K562 (cell line): Measurements from ENCODE around the gene GHSR. TPM values are rescaled to one million over a fixed set of nuclear protein-coding genes. Genes with fewer than 3 reads are reported as not detected.

ENCODE experiments used
- ATAC-seq: fragments of 200-7000 bp; cut with Tn5 transposase; 3 replicates; pipeline ENCODE4 v1.9.1; 2020; ENCODE audit warnings: moderate library complexity
- BruUV-seq: library from RNA; stranded (reverse); fragments of 400-500 nt; replicated peaks from 2 replicates; lab custom pipeline; 2021; lab: Mats Ljungman, UMichigan
- CTCF ChIA-PET: fragments of 300-600 bp; formaldehyde crosslinking; extraction: SDS; loops from one replicate; lab custom pipeline; 2021; ENCODE audit warnings: low intra/inter-chr PET ratio; lab: Yijun Ruan, JAX
- POLR2A ChIA-PET: fragments of 300-600, 350-650 bp; sonication (Branson Sonifier 250); formaldehyde crosslinking; extraction: SDS; loops from one replicate; lab custom pipeline; 2021; ENCODE audit warnings: antibody characterized with exemption, inconsistent platforms; lab: Yijun Ruan, JAX
- DNase-seq, 4 experiments: peaks; one replicate each; pipeline versions ENCODE4 v3.0.0 to v3.0.0-alpha.2; 2011 to 2018; ENCODE audit warnings: low spot score in 3 of 4, mixed read lengths in 3 of 4; ENCODE audit errors: extremely low read depth in 1 of 4
- FAIRE-seq: peaks from 2 replicates; lab custom pipeline; 2011; peaks lifted over from hg19 to GRCh38; lab: Jason Lieb, UNC
- H2AFZ ChIP-seq: 2 replicates; pipeline ENCODE4 v1.6.0; 2011; ENCODE audit warnings: low read depth, low read length, control low read depth, inconsistent platforms
- H3K27ac ChIP-seq: fragments of 200-600 bp; 3 replicates; pipeline ENCODE4 v1.8.0; 2011; ENCODE audit warnings: low read depth, mild to moderate bottlenecking, control low read depth, inconsistent platforms, low read length, moderate library complexity, mixed read lengths; ENCODE audit errors: extremely low read depth
- H3K27me3 ChIP-seq, 2 experiments: fragments of 300-600 bp in 1 of 2; 2 replicates in 1 of 2; 3 replicates in 1 of 2; pipeline versions ENCODE4 v1.6.0 to v1.8.0; 2011; ENCODE audit warnings: inconsistent platforms in 2 of 2, low read length in 2 of 2, mild to moderate bottlenecking in 1 of 2, mixed read lengths in 1 of 2, moderate library complexity in 1 of 2; ENCODE audit not compliant: control insufficient read depth in 2 of 2, insufficient read depth in 2 of 2
- H3K36me3 ChIP-seq: fragments of 300-600 bp; 3 replicates; pipeline ENCODE4 v1.8.0; 2011; ENCODE audit warnings: mild to moderate bottlenecking, low read length, inconsistent platforms; ENCODE audit not compliant: control insufficient read depth, insufficient read depth
- H3K4me1 ChIP-seq, 2 experiments: fragments of 200-600 bp in 1 of 2; replicated peaks in 1 of 2; 2 replicates in 1 of 2; 3 replicates in 1 of 2; pipeline versions ENCODE4 v1.5.1 to v1.8.0; 2011; ENCODE audit warnings: inconsistent platforms in 2 of 2, low read length in 2 of 2, mild to moderate bottlenecking in 1 of 2, mixed read lengths in 1 of 2, moderate library complexity in 1 of 2; ENCODE audit not compliant: control insufficient read depth in 2 of 2, insufficient read depth in 2 of 2
- H3K4me2 ChIP-seq: 2 replicates; pipeline ENCODE4 v1.6.1; 2011; ENCODE audit warnings: low read length, control low read depth, inconsistent platforms, mixed read lengths; ENCODE audit not compliant: insufficient read depth
- H3K4me3 ChIP-seq: fragments of 200-600 bp; sonication (generic), shearing (Covaris generic); 2 replicates; pipeline ENCODE4 v1.5.1; 2016; ENCODE audit warnings: control low read depth, inconsistent platforms
- H3K79me2 ChIP-seq: fragments of 200-600 bp; 3 replicates; pipeline ENCODE4 v1.8.0; 2011; ENCODE audit warnings: low read length, inconsistent platforms; ENCODE audit not compliant: control insufficient read depth, insufficient read depth
- H3K9ac ChIP-seq, 2 experiments: 2 replicates each; pipeline versions ENCODE4 v1.6.0 to v1.6.1; 2011; ENCODE audit warnings: low read depth in 2 of 2, low read length in 2 of 2, control low read depth in 1 of 2, inconsistent platforms in 1 of 2, mild to moderate bottlenecking in 1 of 2, mixed read lengths in 1 of 2; ENCODE audit not compliant: insufficient read depth in 1 of 2
- H3K9me1 ChIP-seq: one replicate; pipeline ENCODE4 v1.6.0; 2011; ENCODE audit warnings: inconsistent platforms, mild to moderate bottlenecking, low read length, moderate library complexity; ENCODE audit not compliant: control insufficient read depth, insufficient read depth
- H3K9me3 ChIP-seq: replicated peaks from 2 replicates; pipeline ENCODE4 v1.5.1; 2011; ENCODE audit warnings: low read depth, low read length, inconsistent platforms; ENCODE audit not compliant: control insufficient read depth, insufficient read depth
- H4K20me1 ChIP-seq: replicated peaks from 2 replicates; pipeline ENCODE4 v1.6.1; 2011; ENCODE audit warnings: low read length, inconsistent platforms, mixed read lengths; ENCODE audit not compliant: control insufficient read depth, insufficient read depth
- ZHX1 ChIP-seq: fragments of 150-350 bp; conservative IDR thresholded peaks from 2 replicates; pipeline ENCODE4 v1.6.1; 2014; ENCODE audit warnings: low read length
- WGBS: fragments of 100-300 bp; shearing (Covaris generic); methylation state at CpG from one replicate; pipeline ENCODE4 v1.1.6; 2016; ENCODE audit warnings: low coverage, mixed read lengths; ENCODE audit not compliant: insufficient coverage; ENCODE audit errors: missing lambda C conversion rate; 5-methylcytosine and 5-hydroxymethylcytosine counted together
- in situ Hi-C: fragments of 300-500 bp; cut with MboI; formaldehyde crosslinking; loops from 4 replicates; pipeline ENCODE4 v1.15.0; 2018; ENCODE audit warnings: inconsistent platforms, mixed read lengths
- intact Hi-C: fragments of 100-400 bp; cut with micrococcal nuclease; formaldehyde crosslinking; loops from 2 replicates; pipeline ENCODE4 v1.14.2; 2022
- polyA plus RNA-seq, 8 experiments: library from polyadenylated mRNA; depleted of rRNA in 4 of 8; stranded (reverse) in 5 of 8; unstranded in 3 of 8; fragments of >200 nt; fragmentation: Nextera tagmentation in 2 of 8; fragmentation: Illumina TruSeq in 1 of 8; extraction: Ambion mirVana in 2 of 8; extraction: Trizol in 1 of 8; gene quantifications; 2 replicates each; pipeline versions ENCODE4 v1.2.1 to v1.2.3, GENCODE V29; 2011 to 2014; ENCODE audit warnings: inconsistent platforms in 1 of 8, missing spikeins in 1 of 8
- total RNA-seq, 7 experiments: library from RNA; depleted of rRNA in 6 of 7; stranded (reverse); fragments of >200 nt in 6 of 7; fragmentation: Illumina TruSeq in 2 of 7; extraction: Trizol in 2 of 7; gene quantifications; 2 replicates each; pipeline versions ENCODE4 v1.2.1 to v1.2.3, GENCODE V29; 2011 to 2021; ENCODE audit warnings: low replicate concordance in 1 of 7

The GHSR gene
- total and polyA plus RNA-seq, 9 of the 15 experiments (the other 6 are each of a cell fraction or from before 2014, with no cell fraction given), result not detected

GRCh38 chr3:172448661-172449465 is 607 bp upstream of the GHSR start:
- Histone ChIP-seq H3K4me3 (no peak overlapping the region), H2AFZ (no peak overlapping the region), H3K4me2 (no peak overlapping the region), H3K36me3 (no peaks in the 10 kb centered on the region), H4K20me1 (no peaks in the 10 kb centered on the region), H3K9ac (no peak overlapping the region), H3K79me2 (no peaks in the 10 kb centered on the region), H3K27me3 (peaks cover 20 to 38% of the 10 kb centered on the region in 2 experiments; a peak in 4 of 5 replicates), H3K4me1 (peaks cover 0 to 14% of the 10 kb centered on the region in 2 experiments; a peak in 2 of 5 replicates), H3K27ac (no peak overlapping the region), H3K9me3 (no peaks in the 10 kb centered on the region), H3K9me1 (no peaks in the 10 kb centered on the region)
- 24% methylated on average over 36 of the region's 43 CpGs for WGBS
- no peak for DNase-seq
- BruUV-seq, result no TSS peak
- intact Hi-C loops, result no loop called here
- TF ChIP-seq ZHX1, result no peak
- no peak for FAIRE-seq
- ATAC-seq, result no peak
- CTCF ChIA-PET, result no interaction called here
- POLR2A ChIA-PET, result interaction anchor here (0.7 kb wide), 1 partner anchor 985 kb away, joined by 3 read pairs; no protein-coding TSS in a partner anchor
- in situ Hi-C loops, result no loop called here
